K562 (cell line): ENCODE measurements around the gene SLC8A2. TPM values are rescaled to one million over a fixed set of nuclear protein-coding genes. Genes with fewer than 3 reads are reported as not detected.
A peak's percentile ranks its signal among the peaks of the same experiment; 100 is the strongest.

Experiments
- ATF1 ChIP-seq, 2 experiments: fragments of 450-650 bp in 1 of 2; IDR thresholded peaks; 2 replicates each; pipeline ENCODE4 v1.6.1; 2016; ENCODE audit warnings: missing compliant biosample characterization in 1 of 2, missing genetic modification characterization in 1 of 2
- FOXP1 ChIP-seq: sonication (generic); formaldehyde crosslinking; IDR thresholded peaks from 2 replicates; pipeline ENCODE4 v1.8.0; 2022; ENCODE audit warnings: mild to moderate bottlenecking, missing genetic modification reagents
- KLF6 ChIP-seq: fragments of 250-450 bp; sonication (Bioruptor Pico); IDR thresholded peaks from 2 replicates; pipeline ENCODE4 v1.4.0; 2020; ENCODE audit warnings: mild to moderate bottlenecking, moderate library complexity, borderline replicate concordance
- TBP ChIP-seq: optimal IDR thresholded peaks from 2 replicates; pipeline ENCODE3; 2011; ENCODE audit warnings: low read depth, low read length, improper control_type of control experiment
- ZNF184 ChIP-seq: sonication (generic); formaldehyde crosslinking; IDR thresholded peaks from 2 replicates; pipeline ENCODE4 v1.5.0; 2020; ENCODE audit warnings: missing genetic modification reagents
- polyA plus RNA-seq, 8 experiments: library from polyadenylated mRNA; depleted of rRNA in 4 of 8; stranded (reverse) in 5 of 8; unstranded in 3 of 8; fragments of >200 nt; fragmentation: Nextera tagmentation in 2 of 8; fragmentation: Illumina TruSeq in 1 of 8; extraction: Ambion mirVana in 2 of 8; extraction: Trizol in 1 of 8; gene quantifications; 2 replicates each; pipeline versions ENCODE4 v1.2.1 to v1.2.3, GENCODE V29; 2011 to 2014; ENCODE audit warnings: inconsistent platforms in 1 of 8, missing spikeins in 1 of 8
- total RNA-seq, 7 experiments: library from RNA; depleted of rRNA in 6 of 7; stranded (reverse); fragments of >200 nt in 6 of 7; fragmentation: Illumina TruSeq in 2 of 7; extraction: Trizol in 2 of 7; gene quantifications; 2 replicates each; pipeline versions ENCODE4 v1.2.1 to v1.2.3, GENCODE V29; 2011 to 2021; ENCODE audit warnings: low replicate concordance in 1 of 7
- TF ChIP-seq, protein P1 (sequence below), 3 experiments: fragments of 200-800 bp in 1 of 3; sonication (Bioruptor generic) in 1 of 3; sonication (generic) in 1 of 3; formaldehyde crosslinking in 1 of 3; IDR thresholded peaks; 2 replicates each; pipeline versions ENCODE4 v1.6.1 to v1.8.0; 2016 to 2022; ENCODE audit warnings: mild to moderate bottlenecking in 2 of 3, missing compliant biosample characterization in 2 of 3, missing genetic modification characterization in 2 of 3, missing genetic modification reagents in 1 of 3
- TF ChIP-seq, protein P2 (sequence below), 2 experiments: IDR thresholded peaks in 1 of 2; conservative IDR thresholded peaks in 1 of 2; 2 replicates each; pipeline ENCODE4 v1.6.1; 2016; ENCODE audit warnings: low read depth in 2 of 2, mild to moderate bottlenecking in 1 of 2, missing compliant biosample characterization in 1 of 2, missing genetic modification characterization in 1 of 2, moderate library complexity in 1 of 2

The SLC8A2 gene
- total and polyA plus RNA-seq, 9 of the 15 experiments (the other 6 are each of a cell fraction or from before 2014, with no cell fraction given), result 0.07 to 0.66 (median 0.24) TPM; not detected in 3

DNA sequence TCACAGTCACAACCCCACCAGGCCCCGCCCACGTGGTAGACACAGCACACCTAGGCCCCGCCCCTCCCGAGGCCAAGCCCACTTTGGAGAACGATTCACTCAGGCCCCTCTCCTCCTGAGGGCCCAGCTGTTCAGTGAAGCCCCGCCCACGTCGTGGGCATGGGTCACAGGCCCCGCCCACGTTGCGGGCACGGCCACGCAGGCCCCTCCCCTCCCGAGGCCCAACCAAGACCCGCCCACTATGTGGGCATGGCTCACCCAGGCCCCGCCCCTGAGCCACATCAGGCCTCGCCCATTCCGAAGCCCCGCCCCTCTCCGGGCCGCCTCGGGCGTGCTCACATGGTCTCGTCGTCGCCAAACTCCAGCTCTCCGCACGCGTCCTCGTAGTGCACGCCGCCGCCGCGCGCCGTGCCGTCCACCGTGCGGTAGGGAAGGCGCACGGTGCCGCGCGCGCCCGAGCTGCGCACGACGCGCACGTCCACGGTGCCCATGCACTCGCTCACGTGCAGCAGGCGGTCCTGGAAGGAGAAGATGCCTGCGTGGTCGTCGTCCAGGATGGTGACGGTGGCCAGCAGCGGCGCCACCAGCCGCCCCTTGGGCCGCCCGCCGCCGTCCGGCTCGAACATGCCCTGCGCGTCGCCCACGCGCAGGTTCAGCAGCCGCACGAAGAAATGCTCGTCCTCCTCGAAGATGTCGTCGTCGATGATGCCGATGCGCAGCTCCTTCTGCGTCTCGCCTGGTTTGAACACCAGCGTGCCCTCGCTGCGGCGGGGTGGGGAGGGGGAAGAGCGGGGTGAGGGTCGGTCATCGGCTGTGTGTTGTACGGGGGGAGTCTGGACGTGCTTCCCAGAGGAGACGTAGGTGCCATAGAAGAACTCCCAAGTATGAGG is 24.0 kb downstream of the SLC8A2 start (continued):
- TF ChIP-seq, protein P1, sequence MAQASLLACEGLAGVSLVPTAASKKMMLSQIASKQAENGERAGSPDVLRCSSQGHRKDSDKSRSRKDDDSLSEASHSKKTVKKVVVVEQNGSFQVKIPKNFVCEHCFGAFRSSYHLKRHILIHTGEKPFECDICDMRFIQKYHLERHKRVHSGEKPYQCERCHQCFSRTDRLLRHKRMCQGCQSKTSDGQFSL (CRISPR knock-in tag; IDR thresholded peaks at IDR 0.05), result peak; percentile 71; the same call in 1 of the 2 replicates
- TF ChIP-seq, protein P1 (tag; IDR thresholded peaks at IDR 0.05), result no peak
- TF ChIP-seq, protein P2, sequence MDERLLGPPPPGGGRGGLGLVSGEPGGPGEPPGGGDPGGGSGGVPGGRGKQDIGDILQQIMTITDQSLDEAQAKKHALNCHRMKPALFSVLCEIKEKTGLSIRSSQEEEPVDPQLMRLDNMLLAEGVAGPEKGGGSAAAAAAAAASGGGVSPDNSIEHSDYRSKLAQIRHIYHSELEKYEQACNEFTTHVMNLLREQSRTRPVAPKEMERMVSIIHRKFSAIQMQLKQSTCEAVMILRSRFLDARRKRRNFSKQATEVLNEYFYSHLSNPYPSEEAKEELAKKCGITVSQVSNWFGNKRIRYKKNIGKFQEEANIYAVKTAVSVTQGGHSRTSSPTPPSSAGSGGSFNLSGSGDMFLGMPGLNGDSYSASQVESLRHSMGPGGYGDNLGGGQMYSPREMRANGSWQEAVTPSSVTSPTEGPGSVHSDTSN (CRISPR knock-in tag; IDR thresholded peaks at IDR 0.05; ENCODE audit: low read depth), result no peak
- TF ChIP-seq, protein P2 (tag; conservative IDR thresholded peaks at IDR 0.05; ENCODE audit: low read depth), result no peak
- no peak for TF ChIP-seq ZNF184
- TF ChIP-seq ATF1 (CRISPR knock-in tag; IDR thresholded peaks at IDR 0.05), result no peak
- TF ChIP-seq ATF1 (tag; IDR thresholded peaks at IDR 0.05), result peak; percentile 76
- TF ChIP-seq TBP, result peak; percentile 37
- no peak for TF ChIP-seq KLF6 (CRISPR knock-in tag)
- peak; percentile 99 for TF ChIP-seq FOXP1 (CRISPR knock-in tag)
- TF ChIP-seq, all 486 proteins: peak for 108
